Lower leg skin (tissue), 4 donors: ENCODE measurements around the gene CFAP52. TPM values are rescaled to one million over a fixed set of nuclear protein-coding genes. Genes with fewer than 3 reads are reported as not detected.
"Not testable (repeated sequence)": the region's sequence is repeated elsewhere in the genome, so short reads cannot be mapped to it uniquely, and the experiment has no call there.

ENCODE experiments used
- DNase-seq, 2 donors: peaks; one replicate each; pipeline ENCODE4 v3.0.0-alpha.2; 2019; ENCODE audit warnings: low spot score in 2 of 2
- H3K4me3 ChIP-seq: fragments of 200-600 bp; sonication (generic); 2 replicates; pipeline ENCODE4 v1.5.1; 2017; ENCODE audit warnings: mild to moderate bottlenecking, low read depth; ENCODE audit not compliant: poor library complexity, severe bottlenecking
- CTCF ChIP-seq, 3 donors: fragments of 450-650 bp; IDR thresholded peaks; one replicate each; pipeline ENCODE4 v1.5.1; 2016; ENCODE audit warnings: antibody characterized with exemption in 3 of 3, mild to moderate bottlenecking in 3 of 3, moderate library complexity in 2 of 3
- POLR2A ChIP-seq, 2 donors: fragments of 450-650 bp; IDR thresholded peaks; one replicate each; pipeline ENCODE4 v1.6.1; 2016 to 2017; ENCODE audit warnings: antibody characterized with exemption in 2 of 2, mild to moderate bottlenecking in 1 of 2, moderate library complexity in 1 of 2
- WGBS, 2 donors: methylation state at CpG; one replicate each; pipeline ENCODE4 v1.1.5; 2018; 5-methylcytosine and 5-hydroxymethylcytosine counted together
- intact Hi-C: fragments of 100-400 bp; cut with DNase I; formaldehyde crosslinking; loops from one replicate; pipeline ENCODE4 v1.15.0; 2023; ENCODE audit warnings: low total_unique reads
- total RNA-seq, 4 donors: library from RNA; depleted of rRNA; stranded (reverse); fragments of >200 nt; gene quantifications; one replicate each; pipeline ENCODE4 v1.1.0, GENCODE V29; 2016

The CFAP52 gene
- total RNA-seq, 4 donors from 2014 or later, result 0.29 TPM; not detected in 3

GRCh38 chr17:9575381-9576101, 901 bp upstream of the CFAP52 start, which contains the start of gene STX8:
Gene STX8 (minus strand): TSS chr17:9575820. CDS start chr17:9575808, 12 bp downstream.
- intact Hi-C loops, result no loop called here
- TF ChIP-seq POLR2A (IDR thresholded peaks at IDR 0.05) (no peak), CTCF (IDR thresholded peaks at IDR 0.05) (no peak)
- peak; percentile 88 to 97 for DNase-seq
- WGBS, 2 donors, result 1% methylated on average over 37 to 42 of the region's 42 CpGs
- H3K4me3 ChIP-seq, result peak within 1 kb of the TSS; percentile 67

- 26 to 28% methylated on average over 4 of the region's 4 CpGs for WGBS, 2 donors
- intact Hi-C loops, result no loop called here
- DNase-seq, result no peak
- H3K4me3 ChIP-seq, result no peak overlapping the region
- no peak for TF ChIP-seq POLR2A (IDR thresholded peaks at IDR 0.05)
These were observed 899 bp downstream of the CFAP52 start for GRCh38 chr17:9577373-9577709.

DNA sequence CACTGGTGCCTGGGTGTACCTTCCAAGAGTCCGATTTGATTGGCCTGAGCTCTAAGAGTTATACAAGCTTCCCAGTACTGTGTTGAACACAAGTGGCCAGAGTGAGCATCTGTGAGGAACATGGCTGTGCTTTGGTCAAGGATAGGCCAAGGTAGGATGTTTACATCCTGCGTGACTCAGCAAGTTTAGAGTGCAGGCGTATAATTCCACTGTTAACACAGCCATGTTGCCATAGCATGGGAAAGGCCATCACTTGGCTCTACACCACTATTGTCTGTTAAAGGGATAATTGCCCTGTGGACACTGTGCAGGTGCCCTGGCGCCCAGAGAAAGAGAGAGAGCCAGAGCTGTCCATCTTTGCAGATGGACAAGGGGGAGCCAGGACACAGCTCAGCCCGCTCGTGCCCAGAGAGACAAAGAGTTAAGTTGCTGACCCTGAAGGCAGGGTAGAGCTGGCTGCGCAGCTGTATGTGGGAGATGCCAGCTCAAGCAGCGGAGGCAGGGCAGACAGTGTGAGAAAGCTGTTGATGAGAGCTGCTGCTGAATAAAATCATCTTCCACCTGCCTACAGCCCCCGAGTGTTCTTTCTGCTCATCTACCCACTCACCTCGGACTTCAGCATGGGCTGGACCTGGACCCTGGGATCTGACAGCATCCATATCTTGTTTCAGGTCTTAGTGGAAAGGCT, 11.7 kb downstream of the CFAP52 start:
- DNase-seq, result no peak
- 88 to 91% methylated on average over 10 of the region's 10 CpGs for WGBS, 2 donors
- intact Hi-C loops, result no loop called here
- H3K4me3 ChIP-seq, result no peak overlapping the region
- TF ChIP-seq CTCF (IDR thresholded peaks at IDR 0.05), result no peak
- no peak for TF ChIP-seq POLR2A (IDR thresholded peaks at IDR 0.05)

DNA sequence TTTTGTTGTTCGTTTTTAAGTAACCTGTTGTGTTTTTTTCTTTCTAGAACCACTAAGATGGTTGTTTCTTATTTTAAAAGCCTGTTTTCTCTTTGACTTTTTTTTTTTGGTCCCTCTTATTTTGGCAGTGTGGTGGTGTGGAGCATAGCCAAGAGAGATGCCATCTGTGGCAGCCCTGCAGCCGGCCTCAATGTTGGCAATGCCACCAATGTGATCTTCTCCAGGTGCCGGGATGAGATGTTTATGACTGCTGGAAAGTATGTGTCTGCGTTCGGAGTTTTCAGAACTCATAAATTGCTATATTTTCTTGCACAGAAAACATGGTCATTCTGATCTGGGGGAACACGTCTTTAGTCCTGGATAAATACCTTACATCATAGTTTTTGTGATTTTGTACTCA, 17.6 kb downstream of the CFAP52 start:
- WGBS, 2 donors, result 38 to 48% methylated on average over 6 of the region's 6 CpGs
- TF ChIP-seq POLR2A (IDR thresholded peaks at IDR 0.05) (no peak), CTCF (IDR thresholded peaks at IDR 0.05) (no peak)
- intact Hi-C loops, result no loop called here
- H3K4me3 ChIP-seq, result no peak overlapping the region
- DNase-seq, result no peak

- intact Hi-C loops, DNase-seq, H3K4me3 ChIP-seq: not testable (repeated sequence)
- 91 to 96% methylated on average over 5 of the region's 5 CpGs for WGBS, 2 donors
These were observed 21.2 kb downstream of the CFAP52 start for GRCh38 chr17:9597638-9598037.

- no peak for TF ChIP-seq CTCF (IDR thresholded peaks at IDR 0.05)
- TF ChIP-seq POLR2A (IDR thresholded peaks at IDR 0.05), result no peak
- intact Hi-C loops, result no loop called here
- no peak for DNase-seq
- 75 to 79% methylated on average over 4 of the region's 4 CpGs for WGBS, 2 donors
- no peak overlapping the region for H3K4me3 ChIP-seq
These were observed 22.2 kb downstream of the CFAP52 start for GRCh38 chr17:9598661-9599060.

DNA sequence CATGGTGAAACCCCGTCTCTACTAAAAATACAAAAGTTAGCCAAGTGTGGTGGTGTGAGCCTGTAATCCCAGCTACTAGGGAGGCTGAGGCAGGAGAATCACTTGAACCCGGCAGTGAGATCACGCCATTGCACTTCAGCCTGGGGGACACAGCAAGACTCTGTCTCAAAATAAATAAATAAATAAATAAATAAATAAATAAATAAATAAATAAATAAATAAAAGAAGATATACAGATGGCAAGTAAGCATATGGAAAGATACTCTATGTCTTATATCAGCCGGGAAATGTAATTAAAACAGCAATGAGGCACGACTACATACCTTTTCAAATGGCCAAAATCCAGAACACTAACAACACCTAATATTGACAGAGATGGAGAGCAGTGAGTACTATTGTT, 28.1 kb downstream of the CFAP52 start:
- WGBS, 2 donors, result 87 to 88% methylated on average over 5 of the region's 5 CpGs
- DNase-seq, intact Hi-C loops, H3K4me3 ChIP-seq: not testable (repeated sequence)
